HG03457 (cell line): ENCODE measurements around the gene AP5M1.
"Not testable (repeated sequence)": the region's sequence is repeated elsewhere in the genome, so short reads cannot be mapped to it uniquely, and the experiment has no call there.

ENCODE experiments used
- ATAC-seq: cut with Tn5 transposase; IDR thresholded peaks from one replicate; pipeline ENCODE4 v1.9.1; 2021; ENCODE audit warnings: moderate number of reproducible peaks; ENCODE audit not compliant: unreplicated experiment

Gene AP5M1

DNA sequence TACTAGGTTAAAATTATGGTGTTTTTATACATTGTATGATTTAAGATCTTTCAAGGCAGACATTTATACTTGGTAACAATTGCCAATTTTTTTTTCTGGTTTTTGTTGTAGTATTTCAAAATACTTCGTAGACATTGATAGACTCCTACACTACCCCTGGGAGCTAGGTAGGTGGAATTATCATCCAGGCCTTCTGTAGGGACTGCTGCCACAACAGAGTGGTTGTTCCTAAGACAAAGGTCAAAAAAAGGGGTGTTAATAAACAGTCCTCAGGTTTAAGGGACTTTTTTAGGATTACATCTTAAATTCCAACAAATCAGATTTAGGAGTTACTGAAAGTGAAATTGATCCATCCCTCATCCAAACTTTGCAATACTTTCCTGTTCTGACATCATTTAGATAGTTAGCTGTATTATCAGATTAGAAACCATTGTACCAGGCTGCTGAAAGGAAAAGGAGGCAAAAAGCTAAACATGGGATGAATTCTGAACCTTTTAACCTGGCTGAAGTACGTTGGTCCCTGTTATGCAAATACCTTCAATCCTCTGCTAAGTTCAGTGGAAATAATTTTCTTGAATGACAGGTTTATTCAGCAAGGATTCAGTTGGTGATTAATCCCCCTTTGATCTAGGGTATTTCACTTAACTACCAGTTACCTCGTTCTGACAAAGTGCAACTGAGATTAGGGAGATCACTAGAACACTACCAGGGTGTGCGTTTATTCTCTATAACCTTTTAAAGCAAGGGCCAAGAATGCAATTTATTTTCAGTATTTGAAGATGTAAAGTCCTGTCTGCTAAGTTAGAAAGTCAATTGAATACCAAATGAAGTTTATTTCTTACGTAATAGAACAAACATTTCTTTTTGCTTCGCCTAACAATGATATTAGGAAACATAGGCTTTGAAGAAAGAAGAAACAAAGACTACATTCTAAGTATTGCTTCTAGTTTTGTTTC is 23.2 kb downstream of the AP5M1 start:
- no peak for ATAC-seq

DNA sequence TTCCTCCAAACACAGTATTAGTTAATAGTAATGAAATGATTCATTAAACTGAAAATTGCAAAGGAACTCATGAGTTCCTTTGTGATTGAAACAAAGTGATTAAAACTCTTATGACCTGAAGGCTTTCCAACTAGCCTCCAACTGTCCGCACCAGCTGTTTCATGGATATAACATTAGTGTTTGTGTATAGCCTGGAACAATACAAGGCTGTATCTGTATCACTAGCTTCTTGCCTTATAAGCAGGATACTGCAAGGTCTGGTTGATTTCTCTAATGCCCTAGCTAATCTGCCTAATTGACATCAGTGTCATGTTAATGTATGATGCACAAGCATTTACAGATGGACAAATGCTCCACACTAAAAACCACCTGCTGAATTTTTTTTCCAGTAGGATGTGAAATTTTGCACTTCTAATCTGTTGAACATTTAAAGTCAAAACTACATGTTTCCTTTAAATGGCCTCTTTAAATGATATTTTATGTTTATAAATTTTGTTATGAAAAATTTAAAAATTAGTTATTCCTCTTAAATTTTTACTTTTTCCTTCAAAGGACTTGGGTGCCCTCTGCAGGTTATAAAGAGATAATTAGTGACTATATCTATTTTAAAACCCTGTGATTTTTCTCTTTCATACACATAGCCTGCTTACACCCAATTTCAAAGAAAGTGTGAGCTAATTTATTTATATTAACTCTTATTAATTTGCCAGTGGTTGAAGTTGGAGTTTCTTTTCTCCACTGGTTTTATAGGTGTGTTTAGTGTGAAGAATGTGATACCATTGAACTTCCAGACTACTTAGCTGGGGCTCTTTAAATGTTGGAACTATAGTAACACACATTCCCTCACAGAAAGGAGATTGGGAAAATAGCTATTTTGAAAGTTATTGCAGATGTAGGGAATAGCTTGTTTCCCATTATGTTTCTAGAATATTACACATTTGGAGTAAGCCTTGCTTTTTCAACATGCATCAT is 25.4 kb downstream of the AP5M1 start:
- no peak for ATAC-seq

DNA sequence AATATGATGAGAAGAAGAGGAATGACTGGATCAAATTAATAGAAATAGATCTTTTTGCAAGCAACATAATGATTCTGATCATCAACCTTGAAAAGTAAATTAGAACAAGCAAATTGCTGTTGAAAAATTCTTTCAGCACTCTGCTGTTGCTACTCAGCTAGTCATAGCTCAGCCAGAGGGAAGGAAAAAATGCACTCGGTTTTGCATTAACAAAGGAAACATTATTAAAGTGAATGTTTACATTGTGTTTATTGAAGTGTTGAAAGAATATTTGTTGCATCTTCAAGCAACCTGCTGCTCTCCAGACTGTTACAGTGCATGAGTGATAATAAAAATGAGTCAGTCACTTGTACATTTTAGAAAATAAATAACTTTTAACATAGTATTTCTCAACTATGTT is 26.5 kb downstream of the AP5M1 start:
- no peak for ATAC-seq

DNA sequence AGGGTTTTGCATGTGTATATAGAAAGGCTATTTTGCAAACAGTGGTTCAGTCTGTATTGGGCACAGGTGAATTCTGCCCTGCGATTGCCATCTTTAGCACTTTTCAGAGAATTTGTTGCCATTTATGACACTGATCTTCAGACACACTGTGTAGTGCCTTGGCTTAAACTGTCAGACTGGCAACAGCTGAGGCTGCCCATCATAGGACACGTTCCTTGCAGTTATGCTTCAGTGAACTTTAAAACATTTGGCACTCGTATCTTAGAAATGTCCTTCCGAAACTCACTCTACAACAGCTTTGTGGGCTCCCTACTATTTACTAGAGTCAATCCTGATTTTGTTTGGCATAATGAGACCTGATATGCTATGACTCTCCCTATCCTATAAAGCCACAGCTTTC is 29.1 kb downstream of the AP5M1 start:
- ATAC-seq, result no peak

DNA sequence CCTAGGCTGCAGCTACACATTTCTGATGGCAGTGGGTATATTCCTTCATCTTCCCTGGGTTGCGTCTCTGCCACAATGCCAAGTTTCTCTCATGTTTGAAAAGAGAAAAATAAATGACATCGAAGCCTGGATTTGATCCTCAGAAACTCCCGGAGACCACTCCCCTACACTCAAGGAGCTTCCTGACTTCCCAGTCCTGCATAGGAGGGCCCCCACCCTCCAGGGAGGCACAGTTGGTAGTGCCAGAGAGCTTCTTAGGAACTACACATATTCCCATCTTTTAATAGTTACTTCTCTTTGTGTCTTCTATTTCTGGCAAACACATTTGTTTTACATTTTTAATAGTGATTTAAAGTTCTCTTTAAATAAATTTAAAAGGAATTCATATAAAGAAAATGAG is 30.7 kb downstream of the AP5M1 start:
- ATAC-seq, result no peak

DNA sequence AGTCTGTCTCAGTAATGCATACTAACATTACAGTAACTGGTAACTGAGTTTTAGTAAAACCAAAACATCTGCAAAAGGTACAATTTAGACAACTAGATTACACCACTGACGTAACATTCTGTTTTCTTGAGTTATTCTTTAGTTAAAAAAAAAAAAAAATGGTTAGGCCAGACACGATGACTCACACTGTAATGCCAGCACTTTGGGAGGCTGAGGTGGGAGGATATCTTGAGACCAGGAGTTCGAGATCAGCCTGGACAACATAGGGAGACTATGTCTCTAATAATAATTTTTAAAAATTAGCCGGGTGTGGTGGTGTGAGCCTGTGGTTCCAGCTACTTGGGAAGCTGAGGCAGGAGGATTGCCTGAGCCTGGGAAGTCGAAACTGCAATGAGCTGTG is 34.1 kb downstream of the AP5M1 start:
- ATAC-seq, result no peak

DNA sequence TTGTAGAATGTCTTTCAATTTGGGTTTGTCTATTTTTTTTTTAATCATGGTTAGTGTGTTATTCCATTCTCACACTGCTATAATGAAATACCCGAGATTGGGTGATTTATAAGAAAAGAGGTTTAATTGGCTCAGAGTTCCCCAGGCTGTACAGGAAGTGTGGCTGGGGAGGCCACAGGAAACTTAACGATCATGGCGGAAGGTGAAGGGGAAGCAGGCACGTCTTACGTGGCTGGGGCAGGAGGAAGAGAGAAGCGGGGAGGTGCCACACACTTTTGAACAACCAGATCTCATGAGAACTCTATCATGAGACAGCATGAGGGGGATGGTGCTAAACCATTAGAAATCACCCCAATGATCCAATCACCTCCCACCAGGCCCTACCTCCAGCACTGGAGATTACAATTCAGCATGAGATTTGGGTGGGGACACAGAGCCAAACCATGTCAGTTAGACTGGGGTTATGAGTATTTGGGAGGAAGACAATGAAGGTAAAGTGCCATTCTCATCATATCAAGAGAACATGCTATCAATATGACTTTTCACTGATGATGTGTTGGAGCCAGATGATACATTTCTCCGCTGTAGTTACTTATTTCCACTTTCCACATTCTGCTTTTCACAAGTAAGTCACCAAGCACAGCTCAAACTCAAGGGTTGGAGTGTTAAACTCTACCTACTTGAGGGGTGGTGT is 45.8 kb downstream of the AP5M1 start:
- ATAC-seq, result no peak

DNA sequence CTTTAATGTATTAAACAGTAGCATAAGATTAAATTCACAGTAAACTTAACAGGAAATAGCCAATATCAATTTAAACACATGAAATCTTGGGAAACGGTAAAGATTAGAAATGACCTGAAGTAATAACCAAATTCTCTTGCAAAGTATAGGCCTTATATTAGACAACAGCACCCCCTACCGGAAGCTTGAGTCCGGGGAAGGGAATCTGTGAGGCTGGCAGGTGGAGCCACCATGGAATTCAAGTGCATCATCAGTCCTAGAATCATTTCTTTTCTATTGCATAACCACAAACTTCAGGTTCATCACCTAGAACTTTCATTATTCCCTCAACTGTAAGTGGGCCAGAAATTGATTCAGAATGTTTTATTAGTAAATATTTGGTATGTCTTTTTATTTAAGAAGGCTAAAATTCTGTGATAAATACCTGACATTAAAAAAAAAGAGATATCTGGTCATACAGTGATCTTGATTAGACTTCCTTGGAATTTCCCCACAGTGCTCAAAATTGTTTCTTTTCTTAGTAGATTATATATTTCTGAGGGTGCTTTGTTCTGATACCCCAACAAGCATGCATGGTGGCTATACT is 48.6 kb downstream of the AP5M1 start:
- no peak for ATAC-seq

DNA sequence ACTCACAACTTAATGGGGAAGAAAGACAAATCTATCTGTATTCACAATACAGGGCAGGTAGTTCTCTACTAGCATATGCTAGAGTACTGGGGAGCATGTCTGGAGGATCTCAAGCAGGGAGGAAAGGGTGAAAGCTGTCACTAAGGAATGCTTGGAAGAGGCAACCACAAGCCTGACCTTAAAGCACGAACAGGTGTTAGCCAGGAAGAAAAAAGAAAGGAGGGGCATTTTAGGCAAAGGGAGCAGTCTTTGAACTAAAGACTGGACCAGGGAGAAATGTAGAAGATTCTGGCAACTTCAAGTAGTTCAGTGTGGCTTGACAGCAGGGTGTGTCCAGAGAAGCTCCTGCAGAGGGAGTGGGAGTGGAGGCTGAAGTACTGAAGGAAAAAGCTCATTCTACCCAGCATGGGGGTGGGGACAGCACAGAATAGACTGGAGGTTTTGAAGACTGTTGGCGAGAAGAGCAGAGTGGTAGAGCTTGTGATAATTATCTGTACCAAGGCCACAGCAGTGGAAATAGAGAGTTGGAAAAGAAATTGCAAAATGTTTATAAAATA is 50.9 kb downstream of the AP5M1 start:
- ATAC-seq, result no peak

DNA sequence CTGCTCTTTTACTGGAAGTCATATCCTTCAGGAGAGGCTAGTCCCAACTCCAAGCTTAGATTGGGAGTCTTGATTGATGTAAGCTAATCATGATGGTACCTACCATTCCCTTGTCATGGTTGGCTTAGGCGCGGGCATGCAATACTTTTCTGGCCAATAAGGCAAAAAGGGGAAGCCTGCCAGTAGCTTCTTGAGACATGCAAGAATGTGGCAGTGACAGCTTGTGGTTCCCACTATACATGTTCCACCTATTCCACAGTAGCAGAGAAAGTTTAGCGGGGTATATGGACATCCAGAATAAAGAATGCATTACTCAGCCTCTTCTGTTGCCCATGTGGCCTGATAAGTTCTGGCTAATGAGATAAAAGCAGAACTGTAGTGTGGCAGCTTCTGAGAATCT is 55.0 kb downstream of the AP5M1 start:
- ATAC-seq, result no peak

DNA sequence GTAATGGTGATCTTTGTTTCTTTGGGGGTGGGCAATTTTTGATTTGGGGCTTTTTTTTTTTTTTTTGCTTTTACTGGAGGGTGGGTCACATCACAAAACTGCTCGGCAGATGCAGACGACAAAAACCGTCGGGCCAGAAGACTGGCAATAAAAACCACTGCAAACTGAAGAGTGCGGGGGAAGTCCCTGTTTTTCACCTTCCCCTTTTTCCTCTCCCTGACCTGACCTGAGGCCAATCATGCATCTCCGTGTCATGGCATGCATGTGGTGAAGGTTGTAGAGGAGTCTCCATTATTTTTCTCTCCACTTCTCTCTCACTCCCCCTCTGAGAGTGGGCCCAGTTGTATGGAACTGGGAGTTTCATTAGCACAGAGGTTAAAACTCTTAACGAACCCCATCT is 57.5 kb downstream of the AP5M1 start:
- ATAC-seq, result peak; percentile 84

DNA sequence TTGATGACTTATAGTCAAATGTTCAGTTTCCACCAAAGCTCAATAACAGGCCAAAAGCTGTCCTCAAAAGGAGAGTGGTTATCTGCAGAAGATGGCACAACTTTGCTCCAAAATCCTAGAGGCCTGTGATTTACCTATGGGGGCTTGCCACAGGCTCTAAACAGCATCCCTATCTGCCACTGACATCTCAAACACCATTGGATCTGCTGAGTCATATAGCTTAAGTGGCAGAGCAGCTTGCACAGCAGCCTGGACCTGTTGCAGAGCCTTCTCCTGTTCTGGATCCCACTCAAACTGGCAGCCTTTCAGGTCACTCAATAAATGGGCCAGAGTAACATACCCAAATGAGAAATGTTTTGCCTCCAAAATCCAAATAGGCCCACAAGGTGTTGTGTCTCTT is 61.1 kb downstream of the AP5M1 start:
- no peak for ATAC-seq

DNA sequence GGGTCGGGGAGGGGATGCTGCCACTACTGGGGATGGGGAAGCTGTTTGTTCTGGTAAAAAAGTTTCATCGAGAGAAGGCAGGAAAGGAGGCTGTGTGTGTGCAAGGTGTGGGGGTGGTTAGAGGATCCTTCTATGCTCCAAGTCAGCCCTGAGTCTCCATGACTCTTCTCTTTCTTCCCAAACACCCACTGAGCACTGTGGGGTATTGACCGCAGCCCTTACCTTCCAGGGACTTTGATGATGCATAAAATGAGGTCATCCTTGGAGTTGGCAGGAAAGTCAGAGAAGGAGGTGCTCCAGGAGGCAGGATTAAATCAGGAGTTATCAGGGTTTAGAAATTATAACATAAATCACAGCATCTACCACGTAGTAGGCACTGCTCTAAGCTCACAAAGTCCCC is 63.7 kb downstream of the AP5M1 start:
- not testable (repeated sequence) for ATAC-seq

DNA sequence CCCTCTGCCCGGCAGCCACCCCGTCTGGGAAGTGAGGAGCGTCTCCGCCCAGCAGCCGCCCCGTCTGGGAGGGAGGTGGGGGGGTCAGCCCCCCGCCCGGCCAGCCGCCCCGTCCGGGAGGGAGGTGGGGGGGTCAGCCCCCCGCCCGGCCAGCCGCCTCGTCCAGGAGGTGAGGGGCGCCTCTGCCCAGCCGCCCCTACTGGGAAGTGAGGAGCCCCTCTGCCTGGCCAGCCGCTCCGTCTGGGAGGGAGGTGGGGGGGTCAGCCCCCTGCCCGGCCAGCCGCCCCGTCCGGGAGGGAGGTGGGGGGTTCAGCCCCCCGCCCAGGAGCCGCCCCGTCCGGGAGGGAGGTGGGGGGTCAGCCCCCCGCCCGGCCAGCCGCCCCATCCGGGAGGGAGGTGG is 65.0 kb downstream of the AP5M1 start:
- ATAC-seq, result not testable (repeated sequence)

DNA sequence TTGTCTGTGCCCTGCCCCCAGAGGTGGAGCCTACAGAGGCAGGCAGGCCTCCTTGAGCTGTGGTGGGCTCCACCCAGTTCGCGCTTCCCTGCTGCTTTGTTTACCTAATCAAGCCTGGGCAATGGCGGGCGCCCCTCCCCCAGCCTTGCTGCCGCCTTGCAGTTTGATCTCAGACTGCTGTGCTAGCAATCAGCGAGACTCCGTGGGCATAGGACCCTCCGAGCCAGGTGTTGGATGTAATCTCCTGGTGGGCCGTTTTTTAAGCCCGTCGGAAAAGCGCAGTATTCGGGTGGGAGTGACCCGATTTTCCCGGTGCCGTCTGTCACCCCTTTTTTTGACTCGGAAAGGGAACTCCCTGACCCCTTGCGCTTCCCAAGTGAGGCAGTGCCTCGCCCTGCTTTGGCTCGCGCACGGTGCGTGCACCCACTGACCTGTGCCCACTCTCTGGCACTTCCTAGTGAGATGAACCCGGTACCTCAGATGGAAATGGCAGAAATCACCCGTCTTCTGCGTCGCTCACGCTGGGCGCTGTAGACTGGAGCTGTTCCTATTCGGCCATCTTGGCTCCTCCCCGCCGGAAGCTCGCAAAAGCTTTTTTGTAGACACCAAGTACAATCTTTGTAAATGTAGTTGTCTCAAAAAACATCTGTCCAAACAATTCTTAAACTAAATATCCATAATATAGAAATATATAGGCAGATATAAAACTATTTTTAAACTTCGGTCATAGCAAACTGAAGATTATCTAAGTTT is 75.0 kb downstream of the AP5M1 start:
- not testable (repeated sequence) for ATAC-seq

DNA sequence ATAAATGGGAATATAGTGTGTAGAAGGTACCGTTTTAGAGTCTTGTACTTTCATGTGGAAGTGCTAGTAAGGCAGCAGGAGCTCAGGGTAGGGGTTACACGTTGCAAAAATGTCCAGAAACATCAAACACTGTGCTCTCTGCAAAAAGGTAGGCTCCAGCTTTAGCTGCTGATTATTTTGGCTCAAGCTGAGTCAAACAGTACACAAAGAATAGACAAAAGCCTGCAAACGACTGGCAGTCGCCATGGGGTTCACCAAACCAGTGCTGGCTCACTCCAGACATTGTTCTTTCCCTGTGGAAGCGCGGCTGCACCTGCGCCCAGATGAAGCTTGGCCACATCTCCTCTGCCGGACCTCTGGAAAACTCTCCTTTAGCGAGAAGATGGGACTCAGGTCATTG is 76.3 kb downstream of the AP5M1 start:
- no peak for ATAC-seq

DNA sequence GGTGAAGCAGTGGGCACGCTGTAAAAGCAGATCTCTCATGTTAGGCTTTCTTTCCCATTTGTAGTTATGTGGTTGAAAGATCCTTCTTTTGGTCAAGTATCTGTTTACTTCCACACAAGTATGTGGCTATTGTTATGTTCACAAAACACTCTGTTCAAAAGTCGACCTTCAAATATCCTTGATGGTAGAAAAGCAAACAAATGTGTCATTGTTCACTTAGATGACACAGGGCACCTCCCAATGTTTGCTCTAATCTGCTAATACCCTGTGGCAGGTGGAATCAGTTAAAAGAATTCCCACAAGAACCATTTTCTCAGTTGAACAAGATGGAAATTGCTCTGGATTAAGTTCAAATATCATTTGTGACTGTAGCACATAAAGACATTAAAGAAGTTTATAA is 78.0 kb downstream of the AP5M1 start:
- ATAC-seq, result no peak
